ENCODE data around the gene GNPDA2. TPM values are rescaled to one million over a fixed set of nuclear protein-coding genes. Genes with fewer than 3 reads are reported as not detected.

Gene GNPDA2
- total RNA-seq, 1 donor from 2014 or later, result 18.9 TPM

GRCh38 chr4:44722001-44722400 is 4.4 kb downstream of the GNPDA2 start:
- Mint-ChIP-seq H3K36me3 (ENCODE audit: low read depth) (peaks cover 3% of the 10 kb centered on the region), H3K9me3 (ENCODE audit: low read depth) (no peaks in the 10 kb centered on the region), H3K4me3 (ENCODE audit: unreplicated experiment) (no peak overlapping the region), H3K4me1 (ENCODE audit: low read depth) (peaks cover 18% of the 10 kb centered on the region), H3K27ac (ENCODE audit: unreplicated experiment) (no peak overlapping the region), H3K27me3 (ENCODE audit: low read depth) (no peaks in the 10 kb centered on the region)
- DNase-seq (ENCODE audit: low spot score), result no peak
- TF ChIP-seq CTCF (IDR thresholded peaks at IDR 0.05), result no peak

GRCh38 chr4:44720371-44720770 is 6.0 kb downstream of the GNPDA2 start:
- peaks cover 8% of the 10 kb centered on the region for H3K4me1 Mint-ChIP-seq (ENCODE audit: low read depth)
- no peak overlapping the region for H3K27ac Mint-ChIP-seq (ENCODE audit: unreplicated experiment)
- TF ChIP-seq CTCF (IDR thresholded peaks at IDR 0.05), result no peak
- H3K36me3 Mint-ChIP-seq (ENCODE audit: low read depth), result peaks cover 3% of the 10 kb centered on the region
- H3K4me3 Mint-ChIP-seq (ENCODE audit: unreplicated experiment), result no peak overlapping the region
- no peaks in the 10 kb centered on the region for H3K9me3 Mint-ChIP-seq (ENCODE audit: low read depth)
- no peak for DNase-seq (ENCODE audit: low spot score)
- no peaks in the 10 kb centered on the region for H3K27me3 Mint-ChIP-seq (ENCODE audit: low read depth)

- DNase-seq (ENCODE audit: low spot score), result no peak
These were observed 9.8 kb downstream of the GNPDA2 start for GRCh38 chr4:44716597-44716996.

GRCh38 chr4:44713125-44713524 is 13.2 kb downstream of the GNPDA2 start:
- no peaks in the 10 kb centered on the region for H3K27me3 Mint-ChIP-seq (ENCODE audit: low read depth)
- H3K36me3 Mint-ChIP-seq (ENCODE audit: low read depth), result peaks cover 12% of the 10 kb centered on the region
- peaks cover 3% of the 10 kb centered on the region for H3K4me1 Mint-ChIP-seq (ENCODE audit: low read depth)
- no peaks in the 10 kb centered on the region for H3K9me3 Mint-ChIP-seq (ENCODE audit: low read depth)
- TF ChIP-seq CTCF (IDR thresholded peaks at IDR 0.05), result no peak
- DNase-seq (ENCODE audit: low spot score), result no peak
- H3K4me3 Mint-ChIP-seq (ENCODE audit: unreplicated experiment), result no peak overlapping the region
- H3K27ac Mint-ChIP-seq (ENCODE audit: unreplicated experiment), result no peak overlapping the region

More at GRCh38 chr4:44716597-44716996, 9.8 kb downstream of the GNPDA2 start:
- H3K27me3 Mint-ChIP-seq (ENCODE audit: low read depth), result no peaks in the 10 kb centered on the region
- H3K4me1 Mint-ChIP-seq (ENCODE audit: low read depth), result peaks cover 3% of the 10 kb centered on the region
- H3K27ac Mint-ChIP-seq (ENCODE audit: unreplicated experiment), result no peak overlapping the region
- TF ChIP-seq CTCF (IDR thresholded peaks at IDR 0.05), result no peak
- no peak overlapping the region for H3K4me3 Mint-ChIP-seq (ENCODE audit: unreplicated experiment)
- peaks cover 13% of the 10 kb centered on the region for H3K36me3 Mint-ChIP-seq (ENCODE audit: low read depth)
- no peaks in the 10 kb centered on the region for H3K9me3 Mint-ChIP-seq (ENCODE audit: low read depth)

- no peak for TF ChIP-seq CTCF (IDR thresholded peaks at IDR 0.05)
- Mint-ChIP-seq H3K4me3 (ENCODE audit: unreplicated experiment) (no peak overlapping the region), H3K4me1 (ENCODE audit: low read depth) (no peaks in the 10 kb centered on the region), H3K27me3 (ENCODE audit: low read depth) (no peaks in the 10 kb centered on the region), H3K27ac (ENCODE audit: unreplicated experiment) (no peak overlapping the region), H3K9me3 (ENCODE audit: low read depth) (no peaks in the 10 kb centered on the region), H3K36me3 (ENCODE audit: low read depth) (peaks cover 13% of the 10 kb centered on the region)
- DNase-seq (ENCODE audit: low spot score), result no peak
These were observed 21.7 kb downstream of the GNPDA2 start for GRCh38 chr4:44704673-44705072.
